ENCODE data around the gene PHACTR2.

PHACTR2 gene

GRCh38 chr6:143673669-143674068, 4.1 kb upstream of the PHACTR2 start:
- H3K27me3 ChIP-seq, result no peaks in the 10 kb centered on the region
- no peaks in the 10 kb centered on the region for H3K9me3 ChIP-seq
- no peak overlapping the region for H3K4me3 ChIP-seq (ENCODE audit: low read depth in 1 of 2, low read length in 1 of 2)
- TF ChIP-seq, protein P1, sequence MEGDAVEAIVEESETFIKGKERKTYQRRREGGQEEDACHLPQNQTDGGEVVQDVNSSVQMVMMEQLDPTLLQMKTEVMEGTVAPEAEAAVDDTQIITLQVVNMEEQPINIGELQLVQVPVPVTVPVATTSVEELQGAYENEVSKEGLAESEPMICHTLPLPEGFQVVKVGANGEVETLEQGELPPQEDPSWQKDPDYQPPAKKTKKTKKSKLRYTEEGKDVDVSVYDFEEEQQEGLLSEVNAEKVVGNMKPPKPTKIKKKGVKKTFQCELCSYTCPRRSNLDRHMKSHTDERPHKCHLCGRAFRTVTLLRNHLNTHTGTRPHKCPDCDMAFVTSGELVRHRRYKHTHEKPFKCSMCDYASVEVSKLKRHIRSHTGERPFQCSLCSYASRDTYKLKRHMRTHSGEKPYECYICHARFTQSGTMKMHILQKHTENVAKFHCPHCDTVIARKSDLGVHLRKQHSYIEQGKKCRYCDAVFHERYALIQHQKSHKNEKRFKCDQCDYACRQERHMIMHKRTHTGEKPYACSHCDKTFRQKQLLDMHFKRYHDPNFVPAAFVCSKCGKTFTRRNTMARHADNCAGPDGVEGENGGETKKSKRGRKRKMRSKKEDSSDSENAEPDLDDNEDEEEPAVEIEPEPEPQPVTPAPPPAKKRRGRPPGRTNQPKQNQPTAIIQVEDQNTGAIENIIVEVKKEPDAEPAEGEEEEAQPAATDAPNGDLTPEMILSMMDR (IDR thresholded peaks at IDR 0.05), result no peak
- H3K4me1 ChIP-seq (ENCODE audit: control insufficient read depth in 1 of 2, insufficient read depth in 1 of 2, low read depth in 1 of 2, low read length in 1 of 2), result peaks cover 8 to 21% of the 10 kb centered on the region in 2 experiments
- no peaks in the 10 kb centered on the region for H3K36me3 ChIP-seq
- H3K27ac ChIP-seq, result no peak overlapping the region

DNA sequence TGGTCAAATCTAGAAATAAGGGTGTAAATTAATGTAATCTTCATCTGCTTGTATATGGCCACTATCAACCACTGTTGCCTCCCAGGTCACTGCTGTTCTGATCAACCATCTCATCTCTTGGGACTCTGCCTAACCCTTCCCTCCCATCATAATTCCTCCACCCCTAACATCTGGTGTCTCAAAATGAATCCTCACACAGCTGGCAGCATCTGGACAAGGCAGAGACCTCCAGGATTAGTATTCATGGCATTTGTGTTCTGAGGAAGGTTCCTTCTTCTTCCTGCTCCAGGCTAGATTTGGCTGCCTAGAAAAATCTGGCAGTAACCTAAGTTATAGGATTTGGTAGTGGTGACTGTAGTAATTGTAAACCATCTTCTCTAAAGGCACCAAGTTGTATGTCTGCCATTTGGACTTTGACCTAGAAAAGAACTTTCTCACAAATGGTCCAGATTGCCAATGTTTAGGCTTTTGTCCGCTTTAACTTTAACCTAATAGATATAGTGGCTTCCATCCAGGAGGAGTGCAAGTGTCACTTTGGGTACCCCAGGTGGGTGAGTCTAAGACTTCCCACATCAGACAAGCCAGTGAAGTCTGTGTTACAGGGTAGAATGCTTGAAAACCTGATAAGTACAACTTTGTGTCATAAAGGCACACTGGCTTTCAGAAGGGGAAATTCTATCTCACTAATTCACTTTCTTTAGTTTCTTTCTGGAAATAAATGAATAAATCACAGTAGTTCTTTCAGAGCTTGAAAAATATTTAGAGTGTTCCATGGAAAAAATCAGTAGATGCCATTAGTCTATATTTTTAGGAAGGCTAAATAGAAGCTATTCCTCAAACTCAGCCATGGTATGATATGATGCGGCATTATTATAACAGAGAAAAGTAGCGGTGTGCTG, 3.0 kb upstream of the PHACTR2 start:
- Histone ChIP-seq H3K27ac (no peak overlapping the region), H3K27me3 (no peaks in the 10 kb centered on the region)

GRCh38 chr6:143675382-143675900, 2.3 kb upstream of the PHACTR2 start:
- TF ChIP-seq, protein P1 (IDR thresholded peaks at IDR 0.05), result no peak
- Histone ChIP-seq H3K9me3 (no peaks in the 10 kb centered on the region), H3K36me3 (no peaks in the 10 kb centered on the region), H3K27ac (no peak overlapping the region), H3K27me3 (no peaks in the 10 kb centered on the region), H3K4me1 (ENCODE audit: control insufficient read depth in 1 of 2, insufficient read depth in 1 of 2, low read depth in 1 of 2, low read length in 1 of 2) (peaks cover 26 to 38% of the 10 kb centered on the region in 2 experiments), H3K4me3 (ENCODE audit: low read depth in 1 of 2, low read length in 1 of 2) (no peak overlapping the region)

More for the DNA sequence above, 3.0 kb upstream of the PHACTR2 start:
- H3K4me3 ChIP-seq (ENCODE audit: low read depth in 1 of 2, low read length in 1 of 2), result no peak overlapping the region
- no peaks in the 10 kb centered on the region for H3K36me3 ChIP-seq
- no peaks in the 10 kb centered on the region for H3K9me3 ChIP-seq
- TF ChIP-seq, protein P1 (IDR thresholded peaks at IDR 0.05), result no peak
- peaks cover 19 to 31% of the 10 kb centered on the region in 2 experiments for H3K4me1 ChIP-seq (ENCODE audit: control insufficient read depth in 1 of 2, insufficient read depth in 1 of 2, low read depth in 1 of 2, low read length in 1 of 2)

DNA sequence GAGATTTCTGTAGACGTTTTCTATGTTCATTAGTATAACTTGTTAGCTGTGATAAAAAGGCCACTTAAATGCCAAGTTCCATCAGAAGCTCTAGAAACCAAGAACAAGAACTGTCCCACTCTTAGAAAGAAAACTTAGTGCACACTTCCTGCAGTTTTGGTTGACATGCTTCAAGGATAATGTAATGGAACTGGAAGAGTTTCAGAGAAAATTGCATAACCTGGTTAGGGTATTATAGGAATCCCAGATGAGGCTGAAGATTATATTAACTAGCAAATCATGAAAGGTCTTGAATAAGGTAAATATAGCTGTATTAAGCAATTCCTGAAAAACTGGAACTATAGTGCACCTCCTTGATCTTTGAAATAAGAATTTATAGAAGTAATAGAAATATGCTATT, 1.8 kb upstream of the PHACTR2 start:
- H3K36me3 ChIP-seq, result no peaks in the 10 kb centered on the region
- no peak overlapping the region for H3K27ac ChIP-seq
- TF ChIP-seq, protein P1 (IDR thresholded peaks at IDR 0.05), result no peak
- H3K9me3 ChIP-seq, result no peaks in the 10 kb centered on the region
- H3K4me3 ChIP-seq (ENCODE audit: low read depth in 1 of 2, low read length in 1 of 2), result no peak overlapping the region
- no peaks in the 10 kb centered on the region for H3K27me3 ChIP-seq
- H3K4me1 ChIP-seq (ENCODE audit: control insufficient read depth in 1 of 2, insufficient read depth in 1 of 2, low read depth in 1 of 2, low read length in 1 of 2), result peaks cover 26 to 43% of the 10 kb centered on the region in 2 experiments

GRCh38 chr6:143676437-143677045, 1.2 kb upstream of the PHACTR2 start:
- Histone ChIP-seq H3K27ac (no peak overlapping the region), H3K9me3 (no peaks in the 10 kb centered on the region), H3K27me3 (no peaks in the 10 kb centered on the region), H3K4me3 (ENCODE audit: low read depth in 1 of 2, low read length in 1 of 2) (no peak overlapping the region), H3K4me1 (ENCODE audit: control insufficient read depth in 1 of 2, insufficient read depth in 1 of 2, low read depth in 1 of 2, low read length in 1 of 2) (peaks cover 26 to 49% of the 10 kb centered on the region in 2 experiments), H3K36me3 (no peaks in the 10 kb centered on the region)
- TF ChIP-seq, protein P1 (IDR thresholded peaks at IDR 0.05), result no peak

Data from neutrophil (primary cell).